ENCODE measurements around the gene NOXO1.

The NOXO1 gene

DNA sequence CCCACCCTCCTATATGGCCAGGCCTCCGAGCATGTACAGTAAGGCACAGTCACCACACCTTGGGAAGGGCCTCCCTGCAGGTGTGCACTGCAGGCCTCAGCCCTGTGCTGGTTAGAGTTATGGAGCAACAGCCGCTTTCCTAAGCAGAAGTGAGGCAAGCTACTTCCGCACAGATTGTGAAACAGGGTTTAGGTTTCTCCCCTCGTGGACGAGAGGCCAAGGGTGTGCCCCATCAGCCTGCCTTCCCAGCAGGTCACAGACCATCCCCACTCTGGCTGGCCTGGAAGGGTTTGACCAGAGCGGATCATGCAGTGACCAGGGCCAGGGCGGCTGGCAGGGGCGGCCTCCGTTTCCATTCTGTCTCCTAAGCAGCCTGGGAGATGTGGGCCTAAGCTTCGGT is 43.0 kb downstream of the NOXO1 start:
- peaks cover 19% of the 10 kb centered on the region for H3K36me3 ChIP-seq (ENCODE audit: control insufficient read depth, insufficient read depth, low read length)
- H3K4me1 ChIP-seq (ENCODE audit: control insufficient read depth, insufficient read depth, low read length): peaks cover 4% of the 10 kb centered on the region
- H3K9me3 ChIP-seq (ENCODE audit: control insufficient read depth, insufficient read depth, low read length): no peaks in the 10 kb centered on the region
- H3K27me3 ChIP-seq (ENCODE audit: control insufficient read depth, insufficient read depth, low read length): peaks cover 3% of the 10 kb centered on the region
- no peak overlapping the region for H3K4me3 ChIP-seq (ENCODE audit: low read depth, low read length)
- H3K9ac ChIP-seq (ENCODE audit: low read depth, low read length): no peak overlapping the region

DNA sequence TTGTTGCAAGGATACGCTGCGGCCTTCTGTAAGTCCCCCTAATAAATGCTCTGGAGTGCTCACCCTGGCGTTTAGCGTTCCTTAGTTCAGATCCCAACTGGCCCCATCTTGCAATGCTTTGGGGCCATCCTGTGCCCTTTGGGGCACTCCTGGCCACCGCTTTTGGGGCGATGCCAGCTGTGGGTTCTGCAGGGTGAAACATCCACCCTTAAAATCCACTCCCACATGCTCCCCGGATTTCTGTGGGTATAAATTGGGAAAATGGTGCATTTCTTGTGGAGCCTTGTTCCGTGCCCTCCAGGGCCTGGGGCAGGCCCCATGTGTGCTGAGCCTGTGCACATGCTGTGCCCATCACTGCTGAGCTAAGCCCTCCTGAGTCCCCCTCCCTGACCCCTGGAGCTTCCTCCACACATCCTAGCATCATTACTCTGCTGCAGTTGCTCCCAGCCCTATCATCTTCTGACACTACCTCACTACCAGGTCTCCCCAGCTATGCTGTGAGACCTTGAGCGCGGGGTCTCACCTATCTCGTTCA is 44.3 kb downstream of the NOXO1 start:
- H3K9me3 ChIP-seq (ENCODE audit: control insufficient read depth, insufficient read depth, low read length): no peaks in the 10 kb centered on the region
- peaks cover 19% of the 10 kb centered on the region for H3K36me3 ChIP-seq (ENCODE audit: control insufficient read depth, insufficient read depth, low read length)
- no peak overlapping the region for H3K4me3 ChIP-seq (ENCODE audit: low read depth, low read length)
- peaks cover 1% of the 10 kb centered on the region for H3K27me3 ChIP-seq (ENCODE audit: control insufficient read depth, insufficient read depth, low read length)
- H3K9ac ChIP-seq (ENCODE audit: low read depth, low read length): no peak overlapping the region
- H3K4me1 ChIP-seq (ENCODE audit: control insufficient read depth, insufficient read depth, low read length): no peaks in the 10 kb centered on the region

DNA sequence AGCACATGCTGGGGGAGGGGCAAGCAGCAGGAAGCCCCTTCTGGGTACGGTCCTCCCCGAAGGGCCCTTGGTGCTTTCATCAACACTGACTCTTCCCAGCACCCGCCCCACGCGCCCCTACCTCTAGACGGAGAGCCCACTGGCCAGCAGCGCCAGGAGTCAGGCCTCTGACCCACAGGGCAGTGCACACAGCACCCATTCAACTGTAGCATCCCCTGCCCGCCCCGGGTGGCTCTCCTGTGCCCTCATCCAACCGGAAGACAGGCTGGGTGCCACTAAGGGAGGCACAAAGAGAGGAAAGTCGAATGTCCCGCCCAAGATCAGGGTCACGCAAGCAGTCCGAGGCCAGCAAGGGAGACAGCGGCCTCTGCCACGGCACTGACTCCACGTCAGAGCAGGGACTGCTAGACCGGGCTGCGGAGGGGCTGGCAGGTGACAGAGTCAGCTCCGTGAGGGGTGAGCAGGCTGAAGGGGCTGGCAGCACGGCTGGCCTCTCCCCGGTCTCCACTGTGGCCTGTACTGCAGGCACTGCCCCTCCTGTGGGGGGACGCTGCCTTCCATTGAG is 48.1 kb downstream of the NOXO1 start:
- no peak overlapping the region for H3K9ac ChIP-seq (ENCODE audit: low read depth, low read length)
- peaks cover 13% of the 10 kb centered on the region for H3K27me3 ChIP-seq (ENCODE audit: control insufficient read depth, insufficient read depth, low read length)
- H3K4me1 ChIP-seq (ENCODE audit: control insufficient read depth, insufficient read depth, low read length): no peaks in the 10 kb centered on the region
- peaks cover 1% of the 10 kb centered on the region for H3K36me3 ChIP-seq (ENCODE audit: control insufficient read depth, insufficient read depth, low read length)
- H3K4me3 ChIP-seq (ENCODE audit: low read depth, low read length): no peak overlapping the region
- no peaks in the 10 kb centered on the region for H3K9me3 ChIP-seq (ENCODE audit: control insufficient read depth, insufficient read depth, low read length)

DNA sequence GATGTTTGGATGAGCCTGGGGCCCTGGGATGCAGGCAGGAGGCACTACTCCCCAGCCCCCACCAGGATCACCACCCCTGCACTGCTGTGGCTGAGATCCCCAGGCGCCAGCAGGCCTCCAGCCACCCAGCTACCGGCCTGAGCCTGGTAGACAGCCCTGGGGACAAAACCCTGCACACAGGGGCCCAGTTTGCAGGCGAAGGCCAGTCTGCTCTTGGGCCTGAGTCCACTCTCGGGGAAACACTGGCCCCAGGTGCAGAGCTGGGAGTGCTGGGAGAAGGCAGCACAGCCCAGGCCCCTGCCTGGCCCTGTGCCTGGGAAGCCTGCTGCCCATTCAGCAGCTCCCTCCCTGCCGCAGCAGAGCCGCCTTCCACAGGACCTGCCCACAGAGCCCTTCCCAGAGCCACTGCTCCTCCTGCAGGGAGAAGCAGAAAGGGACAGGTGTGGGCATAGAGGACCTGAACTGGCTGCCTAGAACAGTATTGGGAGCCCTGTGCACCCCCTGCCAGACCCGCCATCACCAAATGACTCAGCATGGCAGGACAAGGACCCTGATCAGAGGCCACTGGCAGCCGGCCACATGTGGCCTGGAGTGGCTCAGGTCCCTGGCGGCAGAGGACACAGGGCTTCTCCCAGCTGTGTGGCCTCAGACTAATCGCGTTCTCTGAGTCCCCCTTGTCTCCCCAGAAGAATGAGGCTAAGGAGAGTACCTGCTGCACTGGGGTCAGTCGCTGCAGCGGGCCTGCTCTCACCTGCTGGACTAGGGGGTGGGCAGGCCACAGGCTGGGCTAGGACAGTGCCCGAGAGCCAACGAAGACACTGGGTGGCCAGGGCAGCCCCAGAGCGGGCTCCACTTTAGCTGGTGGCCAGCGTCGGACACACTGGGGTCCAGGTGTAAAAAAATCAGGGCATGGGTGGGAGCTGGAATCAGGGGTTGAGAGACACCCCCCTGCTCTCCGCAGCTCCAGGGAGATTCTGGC is 48.9 kb downstream of the NOXO1 start:
- Histone ChIP-seq H3K9ac (ENCODE audit: low read depth, low read length) (no peak overlapping the region), H3K9me3 (ENCODE audit: control insufficient read depth, insufficient read depth, low read length) (no peaks in the 10 kb centered on the region), H3K4me3 (ENCODE audit: low read depth, low read length) (no peak overlapping the region), H3K4me1 (ENCODE audit: control insufficient read depth, insufficient read depth, low read length) (no peaks in the 10 kb centered on the region), H3K27me3 (ENCODE audit: control insufficient read depth, insufficient read depth, low read length) (peaks cover 15% of the 10 kb centered on the region), H3K36me3 (ENCODE audit: control insufficient read depth, insufficient read depth, low read length) (no peaks in the 10 kb centered on the region)

DNA sequence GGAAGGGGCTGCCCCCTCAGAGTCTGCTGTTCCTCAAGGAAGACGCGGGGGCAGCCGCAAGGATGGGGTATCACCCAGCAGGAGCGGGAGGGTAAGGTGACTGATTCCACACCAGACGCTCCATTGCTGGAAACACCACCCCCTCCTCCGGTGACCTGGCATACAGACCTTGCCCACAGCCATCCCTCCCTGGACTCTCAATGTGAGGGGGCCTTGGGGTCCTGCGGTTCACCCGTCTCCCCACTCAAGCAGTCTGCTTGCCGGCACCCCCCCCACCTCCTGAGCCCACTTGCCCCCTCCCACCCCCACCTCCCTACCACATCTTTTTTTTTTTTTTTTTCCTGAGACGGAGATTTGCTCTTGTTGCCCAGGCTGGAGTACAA is 50.9 kb downstream of the NOXO1 start:
- no peaks in the 10 kb centered on the region for H3K9me3 ChIP-seq (ENCODE audit: control insufficient read depth, insufficient read depth, low read length)
- no peaks in the 10 kb centered on the region for H3K4me1 ChIP-seq (ENCODE audit: control insufficient read depth, insufficient read depth, low read length)
- H3K4me3 ChIP-seq (ENCODE audit: low read depth, low read length): no peak overlapping the region
- H3K36me3 ChIP-seq (ENCODE audit: control insufficient read depth, insufficient read depth, low read length): no peaks in the 10 kb centered on the region
- peaks cover 17% of the 10 kb centered on the region for H3K27me3 ChIP-seq (ENCODE audit: control insufficient read depth, insufficient read depth, low read length)
- H3K9ac ChIP-seq (ENCODE audit: low read depth, low read length): no peak overlapping the region

DNA sequence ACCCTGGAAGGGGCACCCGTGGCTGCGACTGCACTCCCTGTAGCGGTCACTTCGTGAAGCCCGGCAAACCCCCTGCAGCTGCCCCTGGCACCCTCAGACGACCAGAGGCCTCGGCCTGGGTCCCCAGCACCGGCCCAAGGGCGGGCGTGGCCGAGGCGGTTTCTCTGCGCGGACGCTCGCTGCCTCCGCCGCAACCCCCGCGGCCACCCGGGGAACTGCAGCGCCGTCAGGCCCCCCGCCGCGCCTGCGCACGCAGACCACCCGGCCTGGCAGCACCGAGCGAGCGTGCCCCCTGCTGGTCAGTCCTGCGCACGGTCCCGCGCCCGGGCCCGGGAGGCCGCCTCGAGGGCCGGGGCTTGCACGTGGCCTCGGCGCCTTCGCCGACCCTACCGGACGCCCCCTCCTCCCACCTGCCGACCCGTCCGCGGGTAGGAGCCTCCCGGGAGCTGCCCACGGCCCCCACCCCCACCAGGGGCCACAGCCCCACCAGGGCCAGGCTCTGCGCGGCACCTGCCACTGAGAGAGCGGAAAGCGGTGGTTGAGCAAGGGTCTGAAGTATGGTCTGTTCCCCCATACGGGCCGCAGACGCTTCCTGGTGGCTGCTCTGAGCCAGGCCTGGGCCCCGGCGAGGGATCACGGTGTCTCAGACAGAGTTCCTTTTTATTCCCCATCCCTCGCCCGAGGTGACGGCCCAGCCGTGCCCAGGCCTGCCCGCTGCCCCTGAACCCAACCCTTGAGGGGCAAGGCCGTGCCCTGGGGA is 51.5 kb downstream of the NOXO1 start:
- Histone ChIP-seq H3K9ac (ENCODE audit: low read depth, low read length) (no peak overlapping the region), H3K9me3 (ENCODE audit: control insufficient read depth, insufficient read depth, low read length) (no peaks in the 10 kb centered on the region)

DNA sequence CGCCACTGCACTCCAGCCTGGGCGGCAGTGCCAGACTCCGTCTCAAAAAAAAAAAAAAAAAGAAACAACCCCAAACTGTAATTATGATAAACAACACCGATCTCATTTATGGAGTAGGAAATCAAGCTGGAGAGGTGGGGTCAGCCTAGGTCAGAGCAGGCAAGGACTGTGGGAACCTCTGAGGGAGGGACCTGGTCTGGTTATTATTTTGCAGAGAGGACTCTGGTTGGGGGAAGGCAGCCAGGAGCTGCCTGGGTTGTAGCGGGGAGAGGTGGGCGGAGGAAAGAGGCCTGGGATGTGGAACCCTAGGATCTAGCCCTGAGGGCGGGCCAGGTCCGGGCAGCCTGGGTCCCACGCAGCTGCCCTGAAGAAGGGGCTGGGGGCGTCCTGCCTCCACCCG is 52.2 kb downstream of the NOXO1 start:
- peaks cover 25% of the 10 kb centered on the region for H3K27me3 ChIP-seq (ENCODE audit: control insufficient read depth, insufficient read depth, low read length)
- H3K4me1 ChIP-seq (ENCODE audit: control insufficient read depth, insufficient read depth, low read length): no peaks in the 10 kb centered on the region
- peak overlapping the region; percentile 39 for H3K4me3 ChIP-seq (ENCODE audit: low read depth, low read length)
- no peaks in the 10 kb centered on the region for H3K9me3 ChIP-seq (ENCODE audit: control insufficient read depth, insufficient read depth, low read length)
- H3K9ac ChIP-seq (ENCODE audit: low read depth, low read length): no peak overlapping the region
- H3K36me3 ChIP-seq (ENCODE audit: control insufficient read depth, insufficient read depth, low read length): no peaks in the 10 kb centered on the region

More for the DNA sequence above, 51.5 kb downstream of the NOXO1 start:
- Histone ChIP-seq H3K36me3 (ENCODE audit: control insufficient read depth, insufficient read depth, low read length) (no peaks in the 10 kb centered on the region), H3K4me1 (ENCODE audit: control insufficient read depth, insufficient read depth, low read length) (no peaks in the 10 kb centered on the region), H3K27me3 (ENCODE audit: control insufficient read depth, insufficient read depth, low read length) (peaks cover 18% of the 10 kb centered on the region), H3K4me3 (ENCODE audit: low read depth, low read length) (peak overlapping the region; percentile 39)
